C4-2B (cell line): ENCODE results near the gene WNT7B.

Experiments used
- H3K27ac ChIP-seq: fragments of 450-650 bp; 2 replicates; pipeline ENCODE4 v1.5.1; 2017
- CTCF ChIP-seq: fragments of 450-650 bp; conservative IDR thresholded peaks from 2 replicates; pipeline ENCODE4 v1.5.1; 2017; ENCODE audit warnings: mild to moderate bottlenecking
- ZFX ChIP-seq: fragments of 450-650 bp; IDR thresholded peaks from 2 replicates; pipeline ENCODE4 v1.6.1; 2017

WNT7B gene

DNA sequence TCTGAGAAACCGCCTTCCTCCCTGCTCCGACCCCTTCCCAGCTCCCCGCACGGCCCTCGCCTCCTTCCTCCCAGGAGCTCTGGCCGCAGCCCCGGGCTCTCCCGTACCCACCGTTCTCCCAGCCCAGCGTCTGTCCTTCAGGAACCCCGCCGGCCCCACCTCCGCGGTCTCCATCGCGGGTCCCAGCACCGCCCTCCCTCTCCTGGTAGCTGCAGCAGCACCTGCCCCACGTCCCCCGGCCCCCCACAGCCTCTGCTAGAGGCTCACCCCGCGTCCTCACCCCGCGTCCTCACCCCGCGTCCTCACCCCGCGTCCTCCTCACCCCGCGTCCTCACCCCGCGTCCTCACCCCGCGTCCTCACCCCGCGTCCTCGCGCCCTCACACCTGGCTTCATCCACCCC lies 85.9 kb downstream of the WNT7B start:
- no peak overlapping the region for H3K27ac ChIP-seq
- TF ChIP-seq CTCF (no peak), ZFX (no peak)

DNA sequence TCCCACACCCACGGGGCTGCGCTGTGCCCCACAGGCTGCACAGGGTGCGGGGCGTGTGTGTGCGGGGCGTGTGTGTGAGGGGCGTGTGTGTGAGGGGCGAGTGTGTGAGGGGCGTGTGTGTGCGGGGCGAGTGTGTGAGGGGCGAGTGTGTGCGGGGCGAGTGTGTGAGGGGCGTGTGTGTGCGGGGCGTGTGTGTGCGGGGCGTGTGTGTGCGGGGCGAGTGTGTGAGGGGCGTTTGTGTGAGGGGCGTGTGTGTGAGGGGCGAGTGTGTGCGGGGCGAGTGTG lies 86.7 kb downstream of the WNT7B start:
- no peak for TF ChIP-seq ZFX
- no peak for TF ChIP-seq CTCF
- H3K27ac ChIP-seq: no peak overlapping the region

DNA sequence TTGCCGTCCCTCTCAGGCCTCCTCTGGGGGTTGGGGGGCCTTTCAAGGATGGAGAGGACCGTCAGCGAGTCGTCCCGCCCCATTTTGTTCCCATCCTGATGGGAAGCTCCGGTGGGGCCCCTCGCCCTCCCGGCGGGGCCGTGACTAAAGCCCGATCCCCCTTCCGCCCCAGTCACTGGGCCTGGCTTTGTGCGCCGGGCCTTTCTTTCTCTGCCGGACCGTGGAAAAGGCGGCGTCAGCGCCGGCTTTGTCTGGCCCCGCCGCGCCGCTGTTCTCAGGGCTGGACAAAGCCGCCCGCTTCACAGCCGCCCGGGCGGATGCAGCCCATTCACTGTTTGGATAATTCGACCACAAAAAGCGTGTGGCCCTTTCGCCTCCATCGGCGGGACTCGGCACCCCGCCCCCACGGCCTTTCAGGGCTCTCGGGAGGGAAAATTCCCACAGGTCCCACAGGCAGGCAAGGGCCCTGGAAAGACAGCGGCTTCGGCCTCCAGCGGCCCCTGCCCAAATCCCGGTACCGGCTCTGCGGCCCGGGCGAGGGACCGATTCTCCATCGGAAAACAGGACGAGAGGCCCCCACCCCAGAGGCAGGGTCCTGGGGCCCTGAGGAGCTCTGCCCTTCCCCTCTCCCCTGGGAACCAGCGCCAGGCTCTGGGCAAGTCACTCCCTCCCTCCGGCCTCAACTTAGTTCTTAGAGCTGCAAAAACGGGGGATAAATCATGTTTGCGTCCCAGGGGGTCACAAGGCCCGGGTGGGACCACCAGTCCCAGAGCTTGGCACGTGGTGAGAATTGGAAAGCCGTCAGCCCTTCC lies 87.2 kb downstream of the WNT7B start:
- TF ChIP-seq CTCF (no peak), ZFX (no peak)
- no peak overlapping the region; the same call in 1 of the 2 replicates for H3K27ac ChIP-seq

- TF ChIP-seq CTCF: no peak
- no peak for TF ChIP-seq ZFX
- peak overlapping the region; percentile 95 for H3K27ac ChIP-seq
Measured at GRCh38 chr22:45889093-45889538, 87.8 kb downstream of the WNT7B start.

DNA sequence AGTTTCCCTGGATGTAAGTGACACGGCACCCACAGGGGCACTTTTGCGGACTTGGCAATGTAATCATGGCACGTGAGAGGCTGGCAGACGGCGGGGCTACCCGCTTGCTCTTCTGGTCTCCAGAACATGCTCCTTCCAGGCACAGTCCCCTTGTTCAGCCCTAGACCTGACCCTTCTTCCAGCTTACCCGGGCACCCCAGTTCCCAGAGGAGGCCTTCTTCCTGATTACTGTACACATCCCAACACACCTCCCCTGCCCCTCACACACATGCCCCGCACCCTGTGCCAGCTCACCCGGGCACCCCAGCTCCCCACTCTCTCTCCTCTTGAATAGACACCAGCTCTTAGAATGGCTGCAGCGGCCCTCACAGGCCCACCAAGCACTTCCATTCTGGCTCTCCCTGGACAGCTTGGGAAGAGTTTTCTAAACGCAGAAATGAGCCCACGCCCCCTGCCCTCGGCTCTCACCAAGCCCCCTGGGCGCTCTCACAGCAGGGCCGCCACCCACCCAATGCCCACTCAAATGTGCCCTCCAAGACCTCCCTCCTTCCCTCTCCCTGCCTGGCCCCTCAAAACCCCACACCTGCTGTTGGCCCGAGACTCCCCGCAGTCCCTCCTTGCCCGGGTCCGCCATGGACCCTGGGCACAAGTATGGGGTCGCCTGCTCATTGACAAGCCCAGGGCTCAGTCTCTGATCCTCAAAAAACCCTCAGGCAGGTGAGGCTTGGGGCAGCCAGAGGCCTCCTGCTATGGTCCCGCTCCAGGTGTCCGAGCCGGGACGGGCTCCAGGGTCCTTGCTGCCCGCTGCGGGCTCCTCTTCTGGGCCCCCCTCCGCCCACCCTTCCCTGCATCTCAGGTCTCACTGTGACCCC lies 88.5 kb downstream of the WNT7B start:
- peak overlapping the region; percentile 95 for H3K27ac ChIP-seq
- TF ChIP-seq CTCF: no peak
- TF ChIP-seq ZFX: no peak

DNA sequence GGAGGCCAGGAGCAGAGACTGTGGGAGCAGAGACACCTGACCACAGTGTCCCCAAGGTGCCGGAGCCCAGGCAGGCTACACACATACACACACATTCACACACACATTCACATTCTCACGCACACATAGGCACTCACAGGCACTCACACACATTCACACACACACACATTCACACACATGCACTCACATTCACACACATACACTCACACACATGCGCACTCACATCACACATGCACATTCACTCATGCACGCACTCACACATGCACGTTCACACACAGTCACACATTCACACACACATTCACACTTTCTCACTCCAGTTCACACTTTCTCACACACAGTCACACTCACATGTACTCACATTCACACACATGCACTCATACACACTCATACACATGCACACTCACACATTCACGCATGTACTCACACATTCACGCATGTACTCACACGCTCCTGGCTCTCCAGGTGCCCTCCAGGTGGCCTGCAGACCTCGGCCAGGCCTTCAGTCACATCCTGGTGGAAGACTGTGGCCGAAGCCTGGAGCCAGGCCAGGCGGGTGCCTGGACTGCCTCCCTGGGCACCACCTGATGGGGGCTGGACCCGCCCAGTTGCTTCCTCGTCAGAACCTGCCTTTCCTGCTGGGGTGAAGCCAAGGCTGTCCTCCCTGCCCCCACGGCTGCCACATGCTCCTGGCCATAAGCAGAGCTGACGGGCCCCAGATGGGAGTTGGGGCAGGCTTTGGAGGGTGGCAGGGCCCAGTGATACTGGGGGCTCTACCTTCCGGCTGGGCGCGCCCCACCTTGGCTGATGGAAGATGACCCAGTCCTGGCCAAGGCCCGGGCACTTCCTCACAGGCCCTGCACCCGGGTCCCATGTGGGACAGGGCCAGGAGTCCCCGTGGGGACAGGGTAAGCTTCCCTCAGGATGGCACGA lies 89.5 kb downstream of the WNT7B start:
- H3K27ac ChIP-seq: peak overlapping the region; percentile 95
- TF ChIP-seq CTCF (no peak), ZFX (peak; percentile 54; the same call in 1 of the 2 replicates)
